Measurements from ENCODE around the gene RTN4. TPM values are rescaled to one million over a fixed set of nuclear protein-coding genes. Genes with fewer than 3 reads are reported as not detected.

The RTN4 gene
- total RNA-seq, 2 donors from 2014 or later = 180 to 225 TPM

GRCh38 chr2:55089726-55090125 is 39.5 kb upstream of the RTN4 start:
- Histone ChIP-seq H3K36me3 (ENCODE audit: control insufficient read depth, insufficient read depth, low read length) (no peaks in the 10 kb centered on the region), H3K9me3 (ENCODE audit: control insufficient read depth, low read length) (no peaks in the 10 kb centered on the region), H3K27ac (ENCODE audit: low read depth, low read length) (no peak overlapping the region), H3K4me1 (ENCODE audit: control insufficient read depth, insufficient read depth, low read length) (peaks cover 3% of the 10 kb centered on the region), H3K4me3 (ENCODE audit: low read length) (no peak overlapping the region), H3K27me3 (ENCODE audit: control insufficient read depth, insufficient read depth, low read length, poor library complexity, severe bottlenecking) (no peaks in the 10 kb centered on the region), H3K9ac (ENCODE audit: extremely low read depth, low read length, poor library complexity, severe bottlenecking) (no peak overlapping the region)
- WGBS, 2 experiments (ENCODE audit: insufficient coverage in 1 of 2, insufficient read length in 1 of 2) = 85% methylated on average over 1 of the region's 1 CpG; no CpG with 5 or more reads in 1 of the 2 experiments
- H3K27ac Mint-ChIP-seq = no peak overlapping the region
- TF ChIP-seq CTCF (conservative IDR thresholded peaks at IDR 0.05) = no peak
- no peak overlapping the region for H3K4me3 Mint-ChIP-seq
- H3K36me3 Mint-ChIP-seq (ENCODE audit: low read depth) = no peaks in the 10 kb centered on the region
- H3K27me3 Mint-ChIP-seq (ENCODE audit: insufficient read depth) = no peaks in the 10 kb centered on the region
- DNase-seq = no peak
- H3K9me3 Mint-ChIP-seq = no peaks in the 10 kb centered on the region
- peaks cover 11% of the 10 kb centered on the region for H3K4me1 Mint-ChIP-seq

GRCh38 chr2:55088400-55088799 is 38.1 kb upstream of the RTN4 start:
- H3K9me3 ChIP-seq (ENCODE audit: control insufficient read depth, low read length) = no peaks in the 10 kb centered on the region
- no peaks in the 10 kb centered on the region for H3K36me3 Mint-ChIP-seq (ENCODE audit: low read depth)

GRCh38 chr2:55087936-55088335 is 37.7 kb upstream of the RTN4 start:
- Mint-ChIP-seq H3K27me3 (ENCODE audit: insufficient read depth) (no peaks in the 10 kb centered on the region), H3K4me3 (no peak overlapping the region), H3K27ac (no peak overlapping the region), H3K4me1 (peaks cover 16% of the 10 kb centered on the region), H3K9me3 (no peaks in the 10 kb centered on the region), H3K36me3 (ENCODE audit: low read depth) (no peaks in the 10 kb centered on the region)
- no peak for TF ChIP-seq CTCF (conservative IDR thresholded peaks at IDR 0.05)
- H3K4me3 ChIP-seq (ENCODE audit: low read length) = no peak overlapping the region
- H3K36me3 ChIP-seq (ENCODE audit: control insufficient read depth, insufficient read depth, low read length) = no peaks in the 10 kb centered on the region
- no peaks in the 10 kb centered on the region for H3K27me3 ChIP-seq (ENCODE audit: control insufficient read depth, insufficient read depth, low read length, poor library complexity, severe bottlenecking)
- no peak overlapping the region for H3K9ac ChIP-seq (ENCODE audit: extremely low read depth, low read length, poor library complexity, severe bottlenecking)
- WGBS, 2 experiments (ENCODE audit: insufficient coverage in 1 of 2, insufficient read length in 1 of 2) = 83 to 90% methylated on average over 3 of the region's 3 CpGs
- peaks cover 3% of the 10 kb centered on the region for H3K4me1 ChIP-seq (ENCODE audit: control insufficient read depth, insufficient read depth, low read length)
- no peak overlapping the region for H3K27ac ChIP-seq (ENCODE audit: low read depth, low read length)
- no peak for DNase-seq
- H3K9me3 ChIP-seq (ENCODE audit: control insufficient read depth, low read length) = no peaks in the 10 kb centered on the region

More at GRCh38 chr2:55088400-55088799, 38.1 kb upstream of the RTN4 start:
- Mint-ChIP-seq H3K9me3 (no peaks in the 10 kb centered on the region), H3K4me3 (no peak overlapping the region), H3K4me1 (peaks cover 16% of the 10 kb centered on the region), H3K27ac (no peak overlapping the region), H3K27me3 (ENCODE audit: insufficient read depth) (no peaks in the 10 kb centered on the region)
- H3K9ac ChIP-seq (ENCODE audit: extremely low read depth, low read length, poor library complexity, severe bottlenecking) = no peak overlapping the region
- no peak for DNase-seq
- peaks cover 3% of the 10 kb centered on the region for H3K4me1 ChIP-seq (ENCODE audit: control insufficient read depth, insufficient read depth, low read length)
- H3K27me3 ChIP-seq (ENCODE audit: control insufficient read depth, insufficient read depth, low read length, poor library complexity, severe bottlenecking) = no peaks in the 10 kb centered on the region
- 67 to 98% methylated on average over 1 of the region's 1 CpG for WGBS, 2 experiments (ENCODE audit: insufficient coverage in 1 of 2, insufficient read length in 1 of 2)
- H3K27ac ChIP-seq (ENCODE audit: low read depth, low read length) = no peak overlapping the region
- no peak overlapping the region for H3K4me3 ChIP-seq (ENCODE audit: low read length)
- H3K36me3 ChIP-seq (ENCODE audit: control insufficient read depth, insufficient read depth, low read length) = no peaks in the 10 kb centered on the region
- TF ChIP-seq CTCF (conservative IDR thresholded peaks at IDR 0.05) = no peak
